A673 (cell line): ENCODE data around the gene TCF25. TPM values are rescaled to one million over a fixed set of nuclear protein-coding genes. Genes with fewer than 3 reads are reported as not detected.
"Not testable (repeated sequence)": the region's sequence is repeated elsewhere in the genome, so short reads cannot be mapped to it uniquely, and the experiment has no call there.

Source experiments
- BruUV-seq: library from RNA; stranded (reverse); fragments of 400-500 nt; replicated peaks from 2 replicates; lab custom pipeline; 2021; lab: Mats Ljungman, UMichigan
- CTCF ChIA-PET: fragments of 300-600 bp; sonication (Branson Sonifier 250); formaldehyde crosslinking; loops from one replicate; lab custom pipeline; 2022; ENCODE audit warnings: antibody characterized with exemption; lab: Charles Lee
- POLR2A ChIA-PET: fragments of 300-600 bp; sonication (Branson Sonifier 250); formaldehyde crosslinking; loops from one replicate; lab custom pipeline; 2022; ENCODE audit warnings: antibody characterized with exemption; ENCODE audit not compliant: low non-redundant PET; lab: Charles Lee
- DNase-seq: peaks from one replicate; pipeline ENCODE4 v3.0.0-alpha.2; 2015; ENCODE audit warnings: low spot score
- H3K27ac ChIP-seq: fragments of 200-600 bp; sonication (generic); 2 replicates; pipeline ENCODE4 v1.5.1; 2016; ENCODE audit warnings: mixed run types, low read depth, mild to moderate bottlenecking, mixed read lengths, antibody characterized with exemption, low read length; ENCODE audit not compliant: poor library complexity, severe bottlenecking
- H3K27me3 ChIP-seq: fragments of 200-600 bp; sonication (generic); replicated peaks from 2 replicates; pipeline ENCODE4 v1.6.1; 2017; ENCODE audit warnings: mixed run types, low read depth, mild to moderate bottlenecking, mixed read lengths, antibody characterized with exemption, low read length; ENCODE audit not compliant: insufficient read depth, poor library complexity
- H3K36me3 ChIP-seq: fragments of 200-600 bp; sonication (generic); 2 replicates; pipeline ENCODE4 v1.6.1; 2016; ENCODE audit warnings: mixed run types, mild to moderate bottlenecking, mixed read lengths, antibody characterized with exemption, low read length; ENCODE audit not compliant: insufficient read depth, poor library complexity, severe bottlenecking
- H3K4me1 ChIP-seq: fragments of 200-600 bp; sonication (generic); 2 replicates; pipeline ENCODE4 v1.6.1; 2017; ENCODE audit warnings: mixed run types, mild to moderate bottlenecking, mixed read lengths, antibody characterized with exemption, low read length; ENCODE audit not compliant: insufficient read depth, poor library complexity, severe bottlenecking
- H3K4me3 ChIP-seq: fragments of 200-600 bp; sonication (generic); 2 replicates; pipeline ENCODE4 v1.5.1; 2016; ENCODE audit warnings: low read depth, mixed run types, mild to moderate bottlenecking, mixed read lengths, low read length; ENCODE audit not compliant: poor library complexity, severe bottlenecking
- H3K9me3 ChIP-seq: fragments of 200-600 bp; sonication (generic); 2 replicates; pipeline ENCODE4 v1.6.1; 2016; ENCODE audit warnings: mixed run types, low read depth, mild to moderate bottlenecking, mixed read lengths, antibody characterized with exemption, low read length; ENCODE audit not compliant: poor library complexity, severe bottlenecking
- CTCF ChIP-seq: fragments of 300-800, 200-600 bp; sonication (generic); conservative IDR thresholded peaks from 2 replicates; pipeline ENCODE4 v1.5.1; 2017; ENCODE audit warnings: low read depth, mild to moderate bottlenecking, antibody characterized with exemption, low read length, moderate library complexity, mixed read lengths
- EZH2 ChIP-seq: fragments of 200-600 bp; sonication (generic); IDR thresholded peaks from 2 replicates; pipeline ENCODE4 v1.6.1; 2017; ENCODE audit warnings: borderline replicate concordance, low read depth, mild to moderate bottlenecking, mixed read lengths, antibody characterized with exemption, low read length; ENCODE audit not compliant: poor library complexity, severe bottlenecking
- intact Hi-C: fragments of 100-400 bp; cut with micrococcal nuclease; formaldehyde crosslinking; loops from one replicate; pipeline ENCODE4 v1.10.0; 2022; ENCODE audit not compliant: unreplicated experiment
- total RNA-seq: library from RNA; stranded (reverse); gene quantifications from 2 replicates; pipeline ENCODE4 v1.2.3, GENCODE V29; 2021

The TCF25 gene
- total RNA-seq, 1 experiment from 2014 or later, result 190 TPM

DNA sequence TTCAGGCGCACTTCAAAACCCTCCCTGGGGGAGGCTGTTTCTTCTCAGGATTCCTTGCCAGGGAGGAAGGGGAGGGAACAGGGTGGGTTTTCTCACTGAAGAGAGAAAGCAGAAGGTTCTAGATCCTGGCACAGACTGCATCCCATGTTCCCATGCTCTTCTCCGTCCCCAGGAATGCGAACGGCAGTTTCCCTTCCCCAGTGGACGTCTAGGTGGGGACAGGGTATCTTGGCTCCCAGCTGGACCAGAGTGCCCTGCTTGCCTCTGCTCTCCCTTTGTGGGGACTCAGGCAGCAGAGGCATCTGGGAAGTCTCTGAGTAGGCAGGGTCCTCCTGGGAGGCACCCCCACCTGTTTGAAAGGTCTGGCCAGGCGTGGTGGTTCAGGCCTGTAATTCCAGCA lies 3.0 kb upstream of the TCF25 start:
- BruUV-seq, result no TSS peak
- DNase-seq, result no peak
- Histone ChIP-seq H3K9me3 (peaks cover 8% of the 10 kb centered on the region), H3K27me3 (no peaks in the 10 kb centered on the region), H3K36me3 (peaks cover 11% of the 10 kb centered on the region), H3K27ac (no peak overlapping the region), H3K4me3 (no peak overlapping the region), H3K4me1 (peaks cover 7% of the 10 kb centered on the region)
- TF ChIP-seq CTCF, result no peak
- TF ChIP-seq EZH2, result no peak
- intact Hi-C loops, result no loop called here
- ChIA-PET CTCF (no interaction called here), POLR2A (no interaction called here)

GRCh38 chr16:89871895-89872294 lies 1.5 kb upstream of the TCF25 start:
- ChIA-PET CTCF (no interaction called here), POLR2A (no interaction called here)
- Histone ChIP-seq H3K36me3 (peaks cover 19% of the 10 kb centered on the region), H3K4me3 (no peak overlapping the region), H3K27ac (no peak overlapping the region), H3K4me1 (peaks cover 7% of the 10 kb centered on the region), H3K27me3 (no peaks in the 10 kb centered on the region), H3K9me3 (peaks cover 8% of the 10 kb centered on the region)
- intact Hi-C loops, result no loop called here
- TSS peak; percentile 52 for BruUV-seq
- no peak for DNase-seq
- TF ChIP-seq CTCF, result no peak
- no peak for TF ChIP-seq EZH2

- H3K4me3 ChIP-seq, result peak overlapping the region; percentile 75
- peaks cover 7% of the 10 kb centered on the region for H3K4me1 ChIP-seq
- intact Hi-C loops, result no loop called here
- peak; percentile 94 for DNase-seq
- ChIA-PET POLR2A (interaction anchor here (0.7 kb wide), 1 partner anchor 44 kb away, joined by 5 read pairs; the partner anchor contains the start of gene MC1R), CTCF (interaction anchor here (0.6 to 1.0 kb wide), 4 partner anchors 10 to 71 kb away, joined by 3 to 13 read pairs (median 5); no protein-coding TSS in a partner anchor)
- H3K27me3 ChIP-seq, result no peaks in the 10 kb centered on the region
- peak overlapping the region; percentile 99 for H3K27ac ChIP-seq
- H3K9me3 ChIP-seq, result no peaks in the 10 kb centered on the region
- H3K36me3 ChIP-seq, result peaks cover 22% of the 10 kb centered on the region
- TF ChIP-seq CTCF, result no peak
- TF ChIP-seq EZH2, result no peak
- no TSS peak for BruUV-seq
Measured at GRCh38 chr16:89873972-89874689, 739 bp downstream of the TCF25 start.

- H3K4me1 ChIP-seq, DNase-seq, POLR2A ChIA-PET, intact Hi-C loops, H3K9me3 ChIP-seq, CTCF ChIA-PET, H3K4me3 ChIP-seq, BruUV-seq, H3K27ac ChIP-seq, H3K27me3 ChIP-seq: not testable (repeated sequence)
- peaks cover 39% of the 10 kb centered on the region for H3K36me3 ChIP-seq
Measured at GRCh38 chr16:89879123-89879522, 5.7 kb downstream of the TCF25 start.
